ENCODE measurements around the gene MUCL3.

DNA sequence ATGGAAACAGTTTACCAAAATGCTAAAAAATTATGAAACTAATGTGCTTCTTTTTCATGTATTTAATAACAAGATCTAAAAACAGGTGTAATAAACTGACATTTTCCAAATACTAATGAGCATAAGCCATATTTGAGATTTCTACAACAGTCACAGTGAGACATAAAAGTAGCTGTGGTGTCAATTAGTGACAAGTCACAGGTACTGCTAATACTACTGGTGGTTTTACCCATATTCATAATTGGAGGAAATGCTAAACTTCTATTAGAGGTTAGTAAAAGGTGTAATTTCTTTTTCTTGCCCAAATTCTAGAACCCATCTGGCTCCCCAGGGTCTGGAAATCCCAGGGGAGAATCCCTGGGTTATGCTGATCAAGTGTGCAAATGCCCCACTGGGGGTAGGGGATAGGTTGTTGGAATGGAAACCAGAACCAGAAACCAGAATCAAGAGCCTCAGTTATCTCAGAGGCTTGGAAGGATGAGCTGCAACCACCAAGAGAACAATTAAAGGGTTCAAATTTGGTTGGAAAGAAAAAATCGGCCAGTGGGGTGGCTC lies 39.8 kb upstream of the MUCL3 start:
- TF ChIP-seq, protein P1, sequence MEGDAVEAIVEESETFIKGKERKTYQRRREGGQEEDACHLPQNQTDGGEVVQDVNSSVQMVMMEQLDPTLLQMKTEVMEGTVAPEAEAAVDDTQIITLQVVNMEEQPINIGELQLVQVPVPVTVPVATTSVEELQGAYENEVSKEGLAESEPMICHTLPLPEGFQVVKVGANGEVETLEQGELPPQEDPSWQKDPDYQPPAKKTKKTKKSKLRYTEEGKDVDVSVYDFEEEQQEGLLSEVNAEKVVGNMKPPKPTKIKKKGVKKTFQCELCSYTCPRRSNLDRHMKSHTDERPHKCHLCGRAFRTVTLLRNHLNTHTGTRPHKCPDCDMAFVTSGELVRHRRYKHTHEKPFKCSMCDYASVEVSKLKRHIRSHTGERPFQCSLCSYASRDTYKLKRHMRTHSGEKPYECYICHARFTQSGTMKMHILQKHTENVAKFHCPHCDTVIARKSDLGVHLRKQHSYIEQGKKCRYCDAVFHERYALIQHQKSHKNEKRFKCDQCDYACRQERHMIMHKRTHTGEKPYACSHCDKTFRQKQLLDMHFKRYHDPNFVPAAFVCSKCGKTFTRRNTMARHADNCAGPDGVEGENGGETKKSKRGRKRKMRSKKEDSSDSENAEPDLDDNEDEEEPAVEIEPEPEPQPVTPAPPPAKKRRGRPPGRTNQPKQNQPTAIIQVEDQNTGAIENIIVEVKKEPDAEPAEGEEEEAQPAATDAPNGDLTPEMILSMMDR (IDR thresholded peaks at IDR 0.05): no peak
- TF ChIP-seq EZH2 (IDR thresholded peaks at IDR 0.05; ENCODE audit: borderline replicate concordance, insufficient read depth, low read depth, low read length, poor library complexity, severe bottlenecking): no peak
